ENCODE data around the gene ZNF157. TPM values are rescaled to one million over a fixed set of nuclear protein-coding genes. Genes with fewer than 3 reads are reported as not detected.

ZNF157 gene
- total RNA-seq, 1 donor from 2014 or later, result 0.54 TPM

DNA sequence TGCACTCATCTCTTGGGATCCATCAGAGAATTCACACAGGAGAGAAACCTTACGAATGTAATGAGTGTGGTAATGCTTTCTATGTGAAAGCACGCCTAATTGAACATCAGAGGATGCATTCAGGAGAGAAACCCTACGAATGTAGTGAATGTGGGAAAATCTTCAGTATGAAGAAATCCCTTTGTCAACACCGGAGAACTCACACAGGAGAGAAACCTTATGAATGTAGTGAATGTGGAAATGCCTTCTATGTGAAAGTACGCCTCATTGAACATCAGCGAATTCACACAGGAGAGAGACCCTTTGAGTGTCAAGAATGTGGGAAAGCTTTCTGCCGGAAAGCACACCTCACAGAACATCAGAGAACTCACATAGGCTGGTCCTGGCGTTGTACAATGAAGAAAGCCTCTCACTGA is 42.8 kb downstream of the ZNF157 start:
- H3K36me3 Mint-ChIP-seq (ENCODE audit: low read depth, unreplicated experiment), result peaks cover 14% of the 10 kb centered on the region
- Histone ChIP-seq H3K9ac (ENCODE audit: low read length) (no peak overlapping the region), H3K9me3 (ENCODE audit: insufficient read depth, low read depth, low read length) (peaks cover 12% of the 10 kb centered on the region), H3K36me3 (ENCODE audit: insufficient read depth, low read length) (no peaks in the 10 kb centered on the region), H3K27ac (ENCODE audit: low read depth, low read length) (no peak overlapping the region), H3K4me1 (ENCODE audit: insufficient read depth, low read length) (no peaks in the 10 kb centered on the region), H3K27me3 (ENCODE audit: insufficient read depth, low read length) (no peaks in the 10 kb centered on the region), H3K4me3 (ENCODE audit: insufficient read depth, low read depth, low read length) (no peak overlapping the region), H2AFZ (ENCODE audit: low read depth, low read length) (no peak overlapping the region), H3K79me2 (ENCODE audit: insufficient read depth, low read length) (no peaks in the 10 kb centered on the region), H3K4me2 (ENCODE audit: low read length) (no peak overlapping the region), H4K20me1 (ENCODE audit: insufficient read depth, low read length) (no peaks in the 10 kb centered on the region)
- no peaks in the 10 kb centered on the region for H3K4me1 Mint-ChIP-seq (ENCODE audit: low read depth, unreplicated experiment)
- no peak overlapping the region for H3K4me3 Mint-ChIP-seq (ENCODE audit: unreplicated experiment)
- no peak overlapping the region for H3K27ac Mint-ChIP-seq (ENCODE audit: unreplicated experiment)
- DNase-seq (ENCODE audit: low read depth) (no peak), FAIRE-seq (no peak)
- no peaks in the 10 kb centered on the region for H3K27me3 Mint-ChIP-seq (ENCODE audit: low read depth, unreplicated experiment)
- TF ChIP-seq, protein P1, sequence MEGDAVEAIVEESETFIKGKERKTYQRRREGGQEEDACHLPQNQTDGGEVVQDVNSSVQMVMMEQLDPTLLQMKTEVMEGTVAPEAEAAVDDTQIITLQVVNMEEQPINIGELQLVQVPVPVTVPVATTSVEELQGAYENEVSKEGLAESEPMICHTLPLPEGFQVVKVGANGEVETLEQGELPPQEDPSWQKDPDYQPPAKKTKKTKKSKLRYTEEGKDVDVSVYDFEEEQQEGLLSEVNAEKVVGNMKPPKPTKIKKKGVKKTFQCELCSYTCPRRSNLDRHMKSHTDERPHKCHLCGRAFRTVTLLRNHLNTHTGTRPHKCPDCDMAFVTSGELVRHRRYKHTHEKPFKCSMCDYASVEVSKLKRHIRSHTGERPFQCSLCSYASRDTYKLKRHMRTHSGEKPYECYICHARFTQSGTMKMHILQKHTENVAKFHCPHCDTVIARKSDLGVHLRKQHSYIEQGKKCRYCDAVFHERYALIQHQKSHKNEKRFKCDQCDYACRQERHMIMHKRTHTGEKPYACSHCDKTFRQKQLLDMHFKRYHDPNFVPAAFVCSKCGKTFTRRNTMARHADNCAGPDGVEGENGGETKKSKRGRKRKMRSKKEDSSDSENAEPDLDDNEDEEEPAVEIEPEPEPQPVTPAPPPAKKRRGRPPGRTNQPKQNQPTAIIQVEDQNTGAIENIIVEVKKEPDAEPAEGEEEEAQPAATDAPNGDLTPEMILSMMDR (IDR thresholded peaks at IDR 0.05; ENCODE audit: insufficient read depth, low read depth, low read length), result no peak
- no peak for TF ChIP-seq EZH2 (IDR thresholded peaks at IDR 0.05; ENCODE audit: insufficient read depth, low read length)
- H3K9me3 Mint-ChIP-seq (ENCODE audit: unreplicated experiment), result peaks cover 40% of the 10 kb centered on the region

DNA sequence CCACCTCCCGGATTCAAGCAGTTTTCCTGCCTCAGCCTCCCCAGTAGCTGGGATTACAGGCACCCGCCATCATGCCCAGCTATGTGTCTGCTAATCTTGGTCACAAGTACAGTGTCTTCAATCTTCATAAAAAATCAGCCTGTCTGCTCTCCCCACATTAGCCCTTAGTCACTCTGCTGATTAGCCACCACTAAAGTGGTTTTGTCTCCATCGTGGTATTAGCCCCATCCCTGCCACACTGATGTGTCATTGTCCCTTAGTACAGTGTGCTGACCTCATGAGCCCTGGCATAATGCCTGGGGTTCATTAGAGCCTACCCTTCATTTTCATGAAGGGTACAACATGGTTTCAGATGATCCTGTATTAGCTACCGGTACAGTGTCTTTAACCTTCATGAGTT is 49.9 kb downstream of the ZNF157 start:
- Histone ChIP-seq H3K27me3 (ENCODE audit: insufficient read depth, low read length) (no peaks in the 10 kb centered on the region), H3K36me3 (ENCODE audit: insufficient read depth, low read length) (no peaks in the 10 kb centered on the region), H3K4me2 (ENCODE audit: low read length) (no peak overlapping the region), H4K20me1 (ENCODE audit: insufficient read depth, low read length) (no peaks in the 10 kb centered on the region), H2AFZ (ENCODE audit: low read depth, low read length) (no peak overlapping the region), H3K9me3 (ENCODE audit: insufficient read depth, low read depth, low read length) (no peaks in the 10 kb centered on the region), H3K27ac (ENCODE audit: low read depth, low read length) (no peak overlapping the region), H3K79me2 (ENCODE audit: insufficient read depth, low read length) (no peaks in the 10 kb centered on the region), H3K9ac (ENCODE audit: low read length) (no peak overlapping the region), H3K4me3 (ENCODE audit: insufficient read depth, low read depth, low read length) (no peak overlapping the region), H3K4me1 (ENCODE audit: insufficient read depth, low read length) (no peaks in the 10 kb centered on the region)
- Mint-ChIP-seq H3K4me3 (ENCODE audit: unreplicated experiment) (no peak overlapping the region), H3K36me3 (ENCODE audit: low read depth, unreplicated experiment) (peaks cover 1% of the 10 kb centered on the region), H3K4me1 (ENCODE audit: low read depth, unreplicated experiment) (no peaks in the 10 kb centered on the region), H3K27me3 (ENCODE audit: low read depth, unreplicated experiment) (no peaks in the 10 kb centered on the region), H3K9me3 (ENCODE audit: unreplicated experiment) (peaks cover 18% of the 10 kb centered on the region), H3K27ac (ENCODE audit: unreplicated experiment) (no peak overlapping the region)
- no peak for TF ChIP-seq EZH2 (IDR thresholded peaks at IDR 0.05; ENCODE audit: insufficient read depth, low read length)
- TF ChIP-seq, protein P1 (IDR thresholded peaks at IDR 0.05; ENCODE audit: insufficient read depth, low read depth, low read length), result no peak
- no peak for FAIRE-seq
- DNase-seq (ENCODE audit: low read depth), result no peak

DNA sequence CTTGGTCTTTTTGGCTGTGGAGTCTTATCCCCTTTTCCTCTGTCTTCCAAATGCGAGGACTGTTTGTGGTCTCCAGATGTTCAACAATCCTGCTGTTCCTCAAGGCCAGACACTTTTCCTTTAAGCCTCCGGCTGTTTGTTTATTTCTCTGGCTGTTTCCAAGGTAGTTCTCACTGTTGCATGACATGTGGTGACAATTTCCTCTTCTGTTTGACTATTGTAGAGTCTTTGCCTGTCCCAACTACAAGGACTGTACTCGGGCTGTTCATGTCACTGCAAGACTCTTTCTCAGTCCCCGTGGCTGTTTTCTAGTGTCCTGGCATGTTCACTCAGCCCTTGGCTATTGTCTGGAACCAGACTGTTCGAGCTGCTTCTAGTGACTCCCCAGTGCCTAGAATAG is 50.6 kb downstream of the ZNF157 start:
- no peaks in the 10 kb centered on the region for H3K9me3 ChIP-seq (ENCODE audit: insufficient read depth, low read depth, low read length)
- DNase-seq (ENCODE audit: low read depth) (no peak), FAIRE-seq (no peak)
- H3K27ac ChIP-seq (ENCODE audit: low read depth, low read length), result no peak overlapping the region
- Mint-ChIP-seq H3K36me3 (ENCODE audit: low read depth, unreplicated experiment) (peaks cover 1% of the 10 kb centered on the region), H3K4me3 (ENCODE audit: unreplicated experiment) (no peak overlapping the region), H3K27me3 (ENCODE audit: low read depth, unreplicated experiment) (no peaks in the 10 kb centered on the region), H3K9me3 (ENCODE audit: unreplicated experiment) (peaks cover 18% of the 10 kb centered on the region), H3K27ac (ENCODE audit: unreplicated experiment) (no peak overlapping the region), H3K4me1 (ENCODE audit: low read depth, unreplicated experiment) (no peaks in the 10 kb centered on the region)
- no peaks in the 10 kb centered on the region for H4K20me1 ChIP-seq (ENCODE audit: insufficient read depth, low read length)
- H3K4me2 ChIP-seq (ENCODE audit: low read length), result no peak overlapping the region
- no peaks in the 10 kb centered on the region for H3K27me3 ChIP-seq (ENCODE audit: insufficient read depth, low read length)
- no peak overlapping the region for H3K9ac ChIP-seq (ENCODE audit: low read length)
- no peaks in the 10 kb centered on the region for H3K4me1 ChIP-seq (ENCODE audit: insufficient read depth, low read length)
- H2AFZ ChIP-seq (ENCODE audit: low read depth, low read length), result no peak overlapping the region
- no peaks in the 10 kb centered on the region for H3K79me2 ChIP-seq (ENCODE audit: insufficient read depth, low read length)
- no peak for TF ChIP-seq EZH2 (IDR thresholded peaks at IDR 0.05; ENCODE audit: insufficient read depth, low read length)
- TF ChIP-seq, protein P1 (IDR thresholded peaks at IDR 0.05; ENCODE audit: insufficient read depth, low read depth, low read length), result no peak
- no peaks in the 10 kb centered on the region for H3K36me3 ChIP-seq (ENCODE audit: insufficient read depth, low read length)
- H3K4me3 ChIP-seq (ENCODE audit: insufficient read depth, low read depth, low read length), result no peak overlapping the region
